CD14-positive monocyte (primary cell): Measurements from ENCODE around the gene PRKACG. TPM values are rescaled to one million over a fixed set of nuclear protein-coding genes. Genes with fewer than 3 reads are reported as not detected.

Source experiments
- DNase-seq, 3 donors: peaks; one replicate each; pipeline ENCODE4 v3.0.0-alpha.2; 2011 to 2022
- H2AFZ ChIP-seq: 2 replicates; pipeline ENCODE4 v1.6.0; 2012; ENCODE audit warnings: mild to moderate bottlenecking, low read depth, low read length, inconsistent platforms; ENCODE audit not compliant: insufficient read depth, poor library complexity, severe bottlenecking
- H3K27ac ChIP-seq, 2 donors: 1 replicate in 1 of 2; 2 replicates in 1 of 2; pipeline ENCODE4 v1.5.1; 2012 to 2013; ENCODE audit warnings: low read length in 2 of 2, control low read depth in 1 of 2, inconsistent platforms in 1 of 2, low read depth in 1 of 2, mild to moderate bottlenecking in 1 of 2
- H3K27me3 ChIP-seq, 2 donors: one replicate each; pipeline versions ENCODE4 v1.6.0 to v1.6.1; 2011 to 2013; ENCODE audit warnings: low read length in 2 of 2; ENCODE audit not compliant: control insufficient read depth in 2 of 2, insufficient read depth in 2 of 2
- H3K36me3 ChIP-seq, 2 donors: replicated peaks in 1 of 2; 1 replicate in 1 of 2; 2 replicates in 1 of 2; pipeline versions ENCODE4 v1.5.1 to v1.6.1; 2012 to 2013; ENCODE audit warnings: low read length in 2 of 2, control low read depth in 1 of 2, inconsistent platforms in 1 of 2, mild to moderate bottlenecking in 1 of 2; ENCODE audit not compliant: insufficient read depth in 2 of 2, control insufficient read depth in 1 of 2
- H3K4me1 ChIP-seq, 2 donors: 1 replicate in 1 of 2; 2 replicates in 1 of 2; pipeline versions ENCODE4 v1.5.1 to v1.6.1; 2012 to 2013; ENCODE audit warnings: low read length in 2 of 2, control low read depth in 1 of 2, inconsistent platforms in 1 of 2, mild to moderate bottlenecking in 1 of 2, moderate library complexity in 1 of 2; ENCODE audit not compliant: insufficient read depth in 2 of 2, control insufficient read depth in 1 of 2
- H3K4me2 ChIP-seq: replicated peaks from 2 replicates; pipeline ENCODE3; 2012; ENCODE audit warnings: low read length, moderate library complexity, mild to moderate bottlenecking; ENCODE audit not compliant: poor library complexity, severe bottlenecking; ENCODE audit errors: extremely low read depth
- H3K4me3 ChIP-seq, 3 experiments: fragments of 200-600 bp in 1 of 3; sonication (generic) in 1 of 3; replicated peaks in 1 of 3; 1 replicate in 2 of 3; 2 replicates in 1 of 3; pipeline ENCODE4 v1.5.1; 2011 to 2013; ENCODE audit warnings: low read length in 3 of 3, mild to moderate bottlenecking in 3 of 3, control low read depth in 2 of 3, low read depth in 2 of 3, inconsistent platforms in 1 of 3, moderate library complexity in 1 of 3
- H3K79me2 ChIP-seq: 2 replicates; pipeline ENCODE4 v1.6.0; 2012; ENCODE audit warnings: mild to moderate bottlenecking, control low read depth, inconsistent platforms, low read length, moderate library complexity; ENCODE audit not compliant: insufficient read depth
- H3K9ac ChIP-seq: 2 replicates; pipeline ENCODE4 v1.6.0; 2017; ENCODE audit warnings: low read length, mild to moderate bottlenecking; ENCODE audit not compliant: insufficient read depth, poor library complexity, severe bottlenecking
- H3K9me3 ChIP-seq, 2 donors: replicated peaks in 1 of 2; 1 replicate in 1 of 2; 2 replicates in 1 of 2; pipeline versions ENCODE4 v1.5.1 to v1.6.1; 2012 to 2013; ENCODE audit warnings: low read length in 2 of 2, control low read depth in 1 of 2; ENCODE audit not compliant: control insufficient read depth in 1 of 2, insufficient read depth in 1 of 2
- H4K20me1 ChIP-seq: 2 replicates; pipeline ENCODE4 v1.6.0; 2012; ENCODE audit warnings: mild to moderate bottlenecking, low read length, control low read depth, moderate library complexity; ENCODE audit not compliant: insufficient read depth
- H3K27ac Mint-ChIP-seq, 7 donors: one replicate each; pipeline ENCODE4 v1.8.0; 2020; ENCODE audit warnings: mild to moderate bottlenecking in 7 of 7, mixed read lengths in 7 of 7, moderate library complexity in 6 of 7, inconsistent platforms in 2 of 7
- H3K27me3 Mint-ChIP-seq, 3 donors: one replicate each; pipeline ENCODE4 v1.8.0; 2021 to 2022; ENCODE audit warnings: low read depth in 3 of 3, mild to moderate bottlenecking in 3 of 3, mixed read lengths in 3 of 3, moderate library complexity in 3 of 3, inconsistent platforms in 1 of 3
- H3K36me3 Mint-ChIP-seq, 2 donors: one replicate each; pipeline ENCODE4 v1.8.0; 2020; ENCODE audit warnings: mixed read lengths in 2 of 2, inconsistent platforms in 1 of 2, mild to moderate bottlenecking in 1 of 2
- H3K4me1 Mint-ChIP-seq: one replicate; pipeline ENCODE4 v1.8.0; 2020; ENCODE audit warnings: mild to moderate bottlenecking, mixed read lengths
- H3K4me3 Mint-ChIP-seq, 2 donors: one replicate each; pipeline ENCODE4 v1.8.0; 2020; ENCODE audit warnings: mild to moderate bottlenecking in 2 of 2, mixed read lengths in 2 of 2, moderate library complexity in 1 of 2
- H3K9me3 Mint-ChIP-seq, 7 donors: one replicate each; pipeline ENCODE4 v1.8.0; 2020 to 2022; ENCODE audit warnings: mixed read lengths in 7 of 7, mild to moderate bottlenecking in 6 of 7, moderate library complexity in 6 of 7, inconsistent platforms in 2 of 7
- CTCF ChIP-seq: fragments of 200-600 bp; IDR thresholded peaks from one replicate; pipeline ENCODE4 v1.8.0; 2022; ENCODE audit warnings: antibody characterized with exemption, mild to moderate bottlenecking
- WGBS: methylation state at CpG from one replicate; pipeline ENCODE4 v1.1.5; 2013; ENCODE audit warnings: missing lambda C conversion rate; ENCODE audit not compliant: insufficient coverage; 5-methylcytosine and 5-hydroxymethylcytosine counted together
- intact Hi-C, 2 donors: fragments of 100-400 bp; cut with micrococcal nuclease; formaldehyde crosslinking; loops; one replicate each; pipeline versions ENCODE4 v1.15.0 to v1.15.1; 2023
- polyA plus RNA-seq, 3 donors: library from polyadenylated mRNA; depleted of rRNA in 1 of 3; unstranded in 2 of 3; stranded (reverse) in 1 of 3; fragments of 300-500 nt in 2 of 3; fragments of >200 nt in 1 of 3; fragmentation: Illumina TruSeq in 2 of 3; gene quantifications; 1 replicate in 2 of 3; 2 replicates in 1 of 3; pipeline ENCODE4 v1.2.3, GENCODE V29; 2012 to 2021

Gene PRKACG
- polyA plus RNA-seq, 3 donors, result not detected

GRCh38 chr9:69023650-69024049, 9.7 kb upstream of the PRKACG start:
- no peak for DNase-seq
- no peak overlapping the region for H3K4me3 ChIP-seq
- intact Hi-C loops, result loop anchor here (5.0 to 10.0 kb wide), 2 partner anchors 426 to 439 kb away; no protein-coding TSS in a partner anchor
- H3K4me1 Mint-ChIP-seq, result peaks cover 13% of the 10 kb centered on the region
- no peaks in the 10 kb centered on the region for H3K4me1 ChIP-seq
- no peaks in the 10 kb centered on the region for H3K36me3 Mint-ChIP-seq
- WGBS, result 61% methylated on average over 3 of the region's 7 CpGs
- H3K4me2 ChIP-seq, result no peak overlapping the region
- H3K27me3 ChIP-seq, result no peaks in the 10 kb centered on the region
- no peak overlapping the region for H3K9ac ChIP-seq
- H4K20me1 ChIP-seq, result no peaks in the 10 kb centered on the region
- H3K9me3 Mint-ChIP-seq, result peaks cover 0 to 3% (median 0%) of the 10 kb centered on the region in 7 donors
- H2AFZ ChIP-seq, result no peak overlapping the region
- H3K4me3 Mint-ChIP-seq, result no peak overlapping the region
- no peaks in the 10 kb centered on the region for H3K36me3 ChIP-seq
- H3K79me2 ChIP-seq, result no peaks in the 10 kb centered on the region
- peaks cover 1 to 5% (median 3%) of the 10 kb centered on the region in 3 donors for H3K27me3 Mint-ChIP-seq
- H3K27ac ChIP-seq, result no peak overlapping the region
- TF ChIP-seq CTCF, result no peak
- H3K9me3 ChIP-seq, result no peaks in the 10 kb centered on the region
- H3K27ac Mint-ChIP-seq, result no peak overlapping the region

- Mint-ChIP-seq H3K4me3 (no peak overlapping the region), H3K36me3 (no peaks in the 10 kb centered on the region), H3K4me1 (peaks cover 9% of the 10 kb centered on the region), H3K27ac (no peak overlapping the region), H3K27me3 (peaks cover 1 to 8% (median 5%) of the 10 kb centered on the region in 3 donors), H3K9me3 (peaks cover 0 to 3% (median 0%) of the 10 kb centered on the region in 7 donors)
- Histone ChIP-seq H3K27ac (no peak overlapping the region), H4K20me1 (no peaks in the 10 kb centered on the region), H3K9me3 (no peaks in the 10 kb centered on the region), H2AFZ (no peak overlapping the region), H3K9ac (no peak overlapping the region), H3K4me2 (no peak overlapping the region), H3K36me3 (no peaks in the 10 kb centered on the region), H3K4me1 (no peaks in the 10 kb centered on the region), H3K79me2 (no peaks in the 10 kb centered on the region), H3K27me3 (no peaks in the 10 kb centered on the region), H3K4me3 (no peak overlapping the region)
- WGBS, result 79% methylated on average over 2 of the region's 8 CpGs
- TF ChIP-seq CTCF, result no peak
- intact Hi-C loops, result loop anchor here (5.0 to 10.0 kb wide), 2 partner anchors 423 to 436 kb away; no protein-coding TSS in a partner anchor
- DNase-seq, result no peak
Observed at GRCh38 chr9:69020301-69021145, 6.6 kb upstream of the PRKACG start.
